ENCODE measurements around the gene CHPF2.

The CHPF2 gene, protein sequence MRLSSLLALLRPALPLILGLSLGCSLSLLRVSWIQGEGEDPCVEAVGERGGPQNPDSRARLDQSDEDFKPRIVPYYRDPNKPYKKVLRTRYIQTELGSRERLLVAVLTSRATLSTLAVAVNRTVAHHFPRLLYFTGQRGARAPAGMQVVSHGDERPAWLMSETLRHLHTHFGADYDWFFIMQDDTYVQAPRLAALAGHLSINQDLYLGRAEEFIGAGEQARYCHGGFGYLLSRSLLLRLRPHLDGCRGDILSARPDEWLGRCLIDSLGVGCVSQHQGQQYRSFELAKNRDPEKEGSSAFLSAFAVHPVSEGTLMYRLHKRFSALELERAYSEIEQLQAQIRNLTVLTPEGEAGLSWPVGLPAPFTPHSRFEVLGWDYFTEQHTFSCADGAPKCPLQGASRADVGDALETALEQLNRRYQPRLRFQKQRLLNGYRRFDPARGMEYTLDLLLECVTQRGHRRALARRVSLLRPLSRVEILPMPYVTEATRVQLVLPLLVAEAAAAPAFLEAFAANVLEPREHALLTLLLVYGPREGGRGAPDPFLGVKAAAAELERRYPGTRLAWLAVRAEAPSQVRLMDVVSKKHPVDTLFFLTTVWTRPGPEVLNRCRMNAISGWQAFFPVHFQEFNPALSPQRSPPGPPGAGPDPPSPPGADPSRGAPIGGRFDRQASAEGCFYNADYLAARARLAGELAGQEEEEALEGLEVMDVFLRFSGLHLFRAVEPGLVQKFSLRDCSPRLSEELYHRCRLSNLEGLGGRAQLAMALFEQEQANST

GRCh38 chr7:151232091-151232916 lies at the start of gene CHPF2:
Gene CHPF2 (plus strand): TSS chr7:151232483. CDS start chr7:151234012, 1,529 bp downstream.
- peak; percentile 90 to 92 for DNase-seq

GRCh38 chr7:151185762-151186639 lies 46.3 kb upstream of the CHPF2 start:
- DNase-seq: no peak

DNA sequence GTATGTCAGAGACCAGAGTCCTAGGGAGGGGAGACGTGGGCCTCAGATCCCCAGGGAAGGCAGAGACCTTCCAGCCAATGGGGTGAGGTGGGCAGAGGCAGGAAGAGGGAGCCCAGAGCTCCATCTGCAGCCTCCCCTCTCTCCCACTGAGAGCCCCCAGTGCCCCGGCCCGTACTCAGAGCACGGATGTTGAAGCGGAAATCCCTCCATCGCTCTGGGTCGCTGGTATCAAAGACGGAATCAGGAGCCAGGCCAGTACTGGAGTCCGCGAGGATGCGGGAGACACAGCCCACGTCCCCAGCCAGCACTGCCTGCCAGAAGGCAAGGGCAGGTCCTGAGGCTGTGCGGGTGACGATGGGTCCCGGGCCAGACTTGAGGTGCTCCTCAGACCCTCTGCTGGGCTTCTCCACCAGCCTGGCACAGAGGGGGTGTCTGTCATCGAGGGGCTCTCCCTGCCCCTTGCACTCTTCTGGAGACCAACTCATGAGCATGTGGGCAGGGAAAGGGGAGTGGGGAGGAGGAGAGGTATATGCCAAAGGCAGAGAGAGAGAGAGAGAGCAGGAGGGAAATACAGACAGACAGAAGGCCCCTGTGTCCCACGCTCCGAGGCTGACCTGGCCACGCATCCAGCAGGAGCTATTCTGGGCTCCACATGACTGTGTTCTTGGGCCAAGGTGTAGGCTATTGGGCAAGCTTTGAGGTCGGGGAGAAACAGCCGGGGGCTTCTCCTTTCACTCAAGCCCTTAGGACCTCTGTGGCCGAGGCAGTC lies 45.5 kb upstream of the CHPF2 start, which contains the start of gene ASB10:
Gene ASB10 (minus strand): TSS at position 611 of the 769 bp plus-strand sequence. CDS start 120 bp downstream, at position 491.
- DNase-seq: no peak

DNA sequence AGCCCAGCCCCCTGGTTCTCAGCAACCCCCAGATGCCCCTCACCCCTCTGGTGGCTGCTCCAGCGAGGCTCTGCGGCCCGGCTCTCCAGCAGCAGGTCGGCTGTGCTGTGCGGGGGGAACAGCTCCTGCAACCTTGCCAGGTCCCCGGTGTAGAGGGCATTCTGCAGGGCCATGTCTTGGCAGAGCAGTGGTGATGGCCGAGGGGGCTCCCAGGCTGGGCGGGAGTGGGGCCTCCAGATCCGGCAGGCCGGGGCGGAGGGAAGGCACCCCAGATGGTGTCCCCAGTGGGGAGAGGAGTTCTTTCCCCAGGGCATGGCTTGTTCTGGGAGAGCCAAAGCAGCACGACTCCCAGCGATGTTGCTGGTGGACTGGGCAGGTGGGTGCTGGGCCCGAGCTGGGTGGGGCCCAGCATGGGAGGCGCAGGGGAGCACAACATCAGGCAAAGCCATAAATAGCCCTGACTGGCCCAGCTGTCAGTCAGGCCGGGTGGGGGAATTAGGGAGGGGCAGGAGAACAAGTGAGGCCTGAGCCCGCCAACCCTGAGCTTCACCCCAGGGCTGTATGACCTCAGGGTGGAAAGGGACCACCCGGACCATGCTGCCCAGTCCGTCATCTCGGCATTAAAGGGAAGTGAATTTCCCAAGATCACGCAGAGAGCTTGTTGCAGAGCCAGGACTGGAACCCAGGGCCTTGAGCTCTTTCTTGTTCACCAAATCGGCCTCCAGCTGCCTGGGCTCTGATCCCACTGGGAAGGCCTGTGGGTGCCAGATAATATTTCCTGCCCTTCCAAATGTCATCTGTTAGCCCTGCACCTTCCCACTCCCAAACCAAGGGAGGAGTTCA lies 44.7 kb upstream of the CHPF2 start:
- no peak for DNase-seq

DNA sequence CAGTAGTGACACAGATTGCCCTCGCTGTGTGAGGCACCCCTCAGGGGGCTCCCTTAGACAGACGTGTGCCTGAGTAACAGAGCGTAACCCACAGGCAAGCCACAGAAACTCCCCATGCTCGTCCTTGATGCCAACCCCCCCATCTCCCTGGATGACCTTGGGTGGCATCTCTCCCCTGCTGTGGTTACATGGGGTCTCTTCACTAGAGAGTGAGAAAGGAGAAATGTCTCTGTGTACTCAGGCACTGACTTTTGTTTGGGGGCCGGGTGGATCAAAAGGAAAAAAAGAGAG lies 44.1 kb upstream of the CHPF2 start:
- no peak for DNase-seq

- DNase-seq: no peak
These were observed 43.2 kb upstream of the CHPF2 start for GRCh38 chr7:151189038-151189437.

GRCh38 chr7:151191544-151191943 lies 40.7 kb upstream of the CHPF2 start:
- DNase-seq: no peak

- no peak for DNase-seq
These were observed 40.2 kb upstream of the CHPF2 start for GRCh38 chr7:151192002-151192539.

- no peak for DNase-seq
These were observed 38.9 kb upstream of the CHPF2 start for GRCh38 chr7:151193203-151193978.

GRCh38 chr7:151194188-151194587 lies 38.1 kb upstream of the CHPF2 start:
- no peak for DNase-seq

GRCh38 chr7:151195616-151196450 lies 36.5 kb upstream of the CHPF2 start:
- DNase-seq: no peak

DNA sequence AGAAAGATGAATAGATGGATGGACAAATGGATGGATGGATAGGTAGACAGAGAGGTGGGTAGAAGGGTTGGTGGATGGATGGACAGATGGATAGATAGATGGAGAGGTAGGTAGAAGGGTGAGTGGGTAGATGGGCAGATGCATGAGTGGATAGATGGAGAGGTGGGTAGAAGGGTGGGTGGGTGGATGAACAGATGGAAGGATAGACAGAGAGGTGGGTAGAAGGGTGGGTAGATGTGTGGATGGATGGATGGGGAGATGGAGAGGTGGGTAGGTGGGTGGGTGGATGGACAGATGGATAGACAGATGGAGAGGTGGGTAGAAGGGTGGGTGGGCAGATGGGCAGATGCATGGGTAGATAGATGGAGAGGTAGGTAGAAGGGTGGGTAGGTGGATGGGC lies 34.4 kb upstream of the CHPF2 start:
- no peak for DNase-seq

- DNase-seq: no peak
These were observed 33.1 kb upstream of the CHPF2 start for GRCh38 chr7:151198945-151199848.

DNA sequence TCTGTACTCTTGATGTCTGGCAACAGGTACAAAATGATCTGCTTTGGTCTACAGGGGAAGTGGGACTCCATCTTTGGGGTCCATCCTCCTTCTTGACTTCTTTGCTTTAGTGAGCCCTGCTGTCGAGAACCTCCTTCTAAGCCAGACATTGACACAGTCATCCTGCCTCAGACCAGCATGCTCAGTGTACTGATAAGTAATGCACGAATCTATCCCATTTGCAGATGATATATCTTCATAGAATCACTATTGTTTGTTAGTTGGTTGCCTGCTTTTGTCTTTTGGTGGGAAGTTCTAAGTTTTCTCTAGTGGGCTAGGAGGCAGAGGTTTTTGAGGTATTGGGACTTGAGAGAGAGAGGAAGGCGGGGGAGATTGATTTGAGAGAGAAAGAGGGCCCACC lies 30.9 kb upstream of the CHPF2 start:
- DNase-seq: no peak

- no peak for DNase-seq
These were observed 30.5 kb upstream of the CHPF2 start for GRCh38 chr7:151201751-151202150.

GRCh38 chr7:151202836-151203235 lies 29.4 kb upstream of the CHPF2 start:
- DNase-seq: no peak

DNA sequence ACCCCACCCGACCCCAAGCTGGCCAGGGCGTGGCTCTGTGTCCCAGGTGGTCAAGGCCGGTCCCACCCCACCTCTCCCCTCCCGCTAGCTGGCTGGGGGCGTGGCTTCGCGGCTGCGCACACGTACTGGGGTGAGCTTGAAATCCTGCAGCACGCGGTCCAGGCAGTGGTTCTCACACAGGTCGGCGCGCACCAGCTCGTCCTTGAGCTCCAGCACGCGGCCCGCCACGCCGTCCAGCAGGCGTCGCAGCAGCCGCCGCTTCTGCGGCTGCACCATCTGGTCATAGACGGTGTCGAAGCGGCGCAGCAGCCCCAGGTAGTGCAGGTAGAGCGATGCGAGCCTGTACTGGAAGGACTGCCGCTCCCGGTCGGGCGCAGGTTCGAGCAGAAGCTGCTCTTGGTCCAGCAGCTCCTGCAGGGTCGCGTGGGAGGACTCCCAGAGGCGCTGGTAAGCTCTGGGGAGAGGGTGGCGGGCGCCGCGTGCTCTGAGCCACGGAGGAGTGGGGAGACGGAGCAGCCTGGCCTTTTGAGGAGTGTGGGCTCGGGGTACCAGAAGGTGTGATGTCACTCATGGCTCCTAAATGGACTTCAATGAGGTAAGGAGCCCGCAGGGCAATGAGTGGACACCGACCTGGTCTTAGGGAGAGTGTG lies 27.8 kb upstream of the CHPF2 start:
- DNase-seq: no peak
